ENCODE measurements around the gene RAPGEF5.

RAPGEF5 gene

GRCh38 chr7:22141355-22141754, 215.6 kb downstream of the RAPGEF5 start:
- peaks cover 55 to 58% (median 56%) of the 10 kb centered on the region in 3 donors for H3K36me3 ChIP-seq
- no peaks in the 10 kb centered on the region for H3K27me3 ChIP-seq
- peaks cover 0 to 9% (median 0%) of the 10 kb centered on the region in 4 donors for H3K4me1 ChIP-seq
- DNase-seq, result no peak
- H3K4me3 ChIP-seq, result no peak overlapping the region
- intact Hi-C loops (cut with DNase I; ENCODE audit: low total_unique reads), result no loop called here
- no peak overlapping the region for H3K27ac ChIP-seq
- H3K9me3 ChIP-seq, result no peaks in the 10 kb centered on the region
- no peak for TF ChIP-seq CTCF (IDR thresholded peaks at IDR 0.05)

GRCh38 chr7:22140578-22140977, 216.4 kb downstream of the RAPGEF5 start:
- Histone ChIP-seq H3K36me3 (peaks cover 50 to 62% (median 60%) of the 10 kb centered on the region in 3 donors), H3K4me3 (no peak overlapping the region), H3K27ac (no peak overlapping the region), H3K9me3 (no peaks in the 10 kb centered on the region), H3K4me1 (peaks cover 0 to 9% (median 0%) of the 10 kb centered on the region in 4 donors), H3K27me3 (no peaks in the 10 kb centered on the region)
- no peak for DNase-seq
- intact Hi-C loops (cut with DNase I; ENCODE audit: low total_unique reads), result no loop called here
- TF ChIP-seq CTCF (IDR thresholded peaks at IDR 0.05), result no peak

GRCh38 chr7:22138886-22139285, 218.1 kb downstream of the RAPGEF5 start:
- H3K27ac ChIP-seq, result no peak overlapping the region

GRCh38 chr7:22138106-22138505, 218.8 kb downstream of the RAPGEF5 start:
- intact Hi-C loops (cut with DNase I; ENCODE audit: low total_unique reads), result no loop called here
- no peak for TF ChIP-seq CTCF (IDR thresholded peaks at IDR 0.05)
- Histone ChIP-seq H3K27ac (no peak overlapping the region), H3K9me3 (no peaks in the 10 kb centered on the region), H3K36me3 (peaks cover 33 to 53% (median 53%) of the 10 kb centered on the region in 3 donors), H3K27me3 (no peaks in the 10 kb centered on the region), H3K4me3 (no peak overlapping the region), H3K4me1 (peaks cover 0 to 9% (median 0%) of the 10 kb centered on the region in 4 donors)
- DNase-seq, result no peak

More at GRCh38 chr7:22138886-22139285, 218.1 kb downstream of the RAPGEF5 start:
- TF ChIP-seq CTCF (IDR thresholded peaks at IDR 0.05), result no peak
- H3K4me3 ChIP-seq, result no peak overlapping the region
- peaks cover 0 to 9% (median 0%) of the 10 kb centered on the region in 4 donors for H3K4me1 ChIP-seq
- intact Hi-C loops (cut with DNase I; ENCODE audit: low total_unique reads), result no loop called here
- H3K27me3 ChIP-seq, result no peaks in the 10 kb centered on the region
- H3K9me3 ChIP-seq, result no peaks in the 10 kb centered on the region
- no peak for DNase-seq
- peaks cover 33 to 58% (median 53%) of the 10 kb centered on the region in 3 donors for H3K36me3 ChIP-seq

GRCh38 chr7:22137466-22137865, 219.5 kb downstream of the RAPGEF5 start:
- H3K27me3 ChIP-seq, result no peaks in the 10 kb centered on the region
- H3K9me3 ChIP-seq, result no peaks in the 10 kb centered on the region
- H3K4me3 ChIP-seq, result no peak overlapping the region
- peak overlapping the region in 1 of 2 donors; percentile 17 for H3K27ac ChIP-seq
- H3K36me3 ChIP-seq, result peaks cover 40 to 59% (median 55%) of the 10 kb centered on the region in 3 donors
- intact Hi-C loops (cut with DNase I; ENCODE audit: low total_unique reads), result no loop called here
- no peak for DNase-seq
- no peak for TF ChIP-seq CTCF (IDR thresholded peaks at IDR 0.05)
- H3K4me1 ChIP-seq, result peaks cover 0 to 9% (median 0%) of the 10 kb centered on the region in 4 donors

- H3K27me3 ChIP-seq, result no peaks in the 10 kb centered on the region
- intact Hi-C loops (cut with DNase I; ENCODE audit: low total_unique reads), result no loop called here
- no peak for TF ChIP-seq CTCF (IDR thresholded peaks at IDR 0.05)
- peak overlapping the region in 1 of 2 donors; percentile 17 for H3K27ac ChIP-seq
- H3K4me3 ChIP-seq, result no peak overlapping the region
- peaks cover 39 to 63% (median 58%) of the 10 kb centered on the region in 3 donors for H3K36me3 ChIP-seq
- peaks cover 0 to 9% (median 0%) of the 10 kb centered on the region in 4 donors for H3K4me1 ChIP-seq
- no peaks in the 10 kb centered on the region for H3K9me3 ChIP-seq
- no peak for DNase-seq
These were observed 219.9 kb downstream of the RAPGEF5 start for GRCh38 chr7:22137026-22137425.

All from tibial artery (tissue), 4 donors.